WTC11 (cell line): ENCODE measurements around the gene MAP3K1. TPM values are rescaled to one million over a fixed set of nuclear protein-coding genes. Genes with fewer than 3 reads are reported as not detected.

Experiments used
- ATAC-seq: fragments of 200-7000 bp; cut with Tn5 transposase; 2 replicates; pipeline ENCODE4 v1.10.0; 2021; ENCODE audit warnings: mild to moderate bottlenecking, moderate library complexity
- CTCF ChIA-PET: fragments of 300-600 bp; sonication (Branson Sonifier 250); formaldehyde crosslinking; loops from one replicate; lab custom pipeline; 2021; ENCODE audit warnings: antibody characterized with exemption; lab: Charles Lee
- POLR2A ChIA-PET: fragments of 350-600 bp; sonication (Branson Sonifier 250); formaldehyde crosslinking; loops from one replicate; lab custom pipeline; 2021; ENCODE audit warnings: antibody characterized with exemption; lab: Charles Lee
- DNase-seq: peaks from one replicate; pipeline ENCODE4 v3.0.0; 2021; ENCODE audit warnings: low spot score
- H3K27ac Mint-ChIP-seq: 2 replicates; pipeline ENCODE4 v1.8.0; 2021; ENCODE audit warnings: mixed read lengths
- H3K27me3 Mint-ChIP-seq: 2 replicates; pipeline ENCODE4 v1.8.0; 2021; ENCODE audit warnings: low read depth, mild to moderate bottlenecking, moderate library complexity, mixed read lengths
- H3K36me3 Mint-ChIP-seq: 2 replicates; pipeline ENCODE4 v1.8.0; 2021; ENCODE audit warnings: mixed read lengths
- H3K4me1 Mint-ChIP-seq: 2 replicates; pipeline ENCODE4 v1.8.0; 2022; ENCODE audit warnings: mixed read lengths
- H3K4me3 Mint-ChIP-seq: 2 replicates; pipeline ENCODE4 v1.8.0; 2021; ENCODE audit warnings: mild to moderate bottlenecking, moderate library complexity, mixed read lengths
- H3K9me3 Mint-ChIP-seq: 2 replicates; pipeline ENCODE4 v1.8.0; 2021; ENCODE audit warnings: mixed read lengths
- JAZF1 ChIP-seq: fragments of 250-450 bp; sonication (Bioruptor Pico); IDR thresholded peaks from 2 replicates; pipeline ENCODE4 v1.9.0; 2021; ENCODE audit warnings: moderate library complexity, mild to moderate bottlenecking, inconsistent platforms
- OVOL2 ChIP-seq: fragments of 250-450 bp; sonication (Bioruptor Pico); IDR thresholded peaks from 2 replicates; pipeline ENCODE4 v1.9.0; 2021; ENCODE audit warnings: mild to moderate bottlenecking, borderline replicate concordance
- PRDM15 ChIP-seq: sonication (generic); formaldehyde crosslinking; IDR thresholded peaks from 2 replicates; pipeline ENCODE4 v1.8.0; 2022; ENCODE audit warnings: missing genetic modification reagents
- SMAD4 ChIP-seq: sonication (generic); formaldehyde crosslinking; IDR thresholded peaks from 2 replicates; pipeline ENCODE4 v1.8.0; 2022; ENCODE audit warnings: mild to moderate bottlenecking, missing genetic modification reagents
- STAT6 ChIP-seq: sonication (generic); formaldehyde crosslinking; conservative IDR thresholded peaks from 2 replicates; pipeline ENCODE4 v1.8.1; 2023; ENCODE audit warnings: mild to moderate bottlenecking, low read depth, missing genetic modification reagents, moderate library complexity
- TEAD1 ChIP-seq: sonication (generic); formaldehyde crosslinking; IDR thresholded peaks from 2 replicates; pipeline ENCODE4 v1.8.0; 2022; ENCODE audit warnings: mild to moderate bottlenecking, missing genetic modification reagents
- ZBTB21 ChIP-seq: sonication (generic); formaldehyde crosslinking; IDR thresholded peaks from 2 replicates; pipeline ENCODE4 v1.8.1; 2023; ENCODE audit warnings: mild to moderate bottlenecking, missing genetic modification reagents, borderline replicate concordance
- ZNF512 ChIP-seq: sonication (generic); formaldehyde crosslinking; IDR thresholded peaks from 2 replicates; pipeline ENCODE4 v1.8.1; 2022; ENCODE audit warnings: missing genetic modification reagents, borderline replicate concordance
- total RNA-seq: library from RNA; stranded (reverse); gene quantifications from 3 replicates; pipeline ENCODE4 v1.2.3, GENCODE V29; 2021
- TF ChIP-seq, protein P1 (sequence below): sonication (generic); formaldehyde crosslinking; IDR thresholded peaks from 2 replicates; pipeline ENCODE4 v1.8.1; 2023; ENCODE audit warnings: mild to moderate bottlenecking, missing genetic modification reagents
- TF ChIP-seq, protein P2 (sequence below): fragments of 250-450 bp; sonication (Bioruptor Pico); IDR thresholded peaks from 2 replicates; pipeline ENCODE4 v1.9.0; 2021; ENCODE audit warnings: mild to moderate bottlenecking, borderline replicate concordance
- TF ChIP-seq, protein P3 (sequence below): fragments of 250-450 bp; sonication (Bioruptor Pico); IDR thresholded peaks from 2 replicates; pipeline ENCODE4 v1.8.0; 2021; ENCODE audit warnings: mild to moderate bottlenecking
- TF ChIP-seq, protein P4 (sequence below): sonication (generic); formaldehyde crosslinking; IDR thresholded peaks from 2 replicates; pipeline ENCODE4 v1.8.0; 2023; ENCODE audit warnings: missing genetic modification reagents, mild to moderate bottlenecking, borderline replicate concordance
- TF ChIP-seq, protein P5 (sequence below): sonication (generic); formaldehyde crosslinking; conservative IDR thresholded peaks from 2 replicates; pipeline ENCODE4 v1.8.1; 2022; ENCODE audit warnings: mild to moderate bottlenecking, missing genetic modification reagents

The MAP3K1 gene
- total RNA-seq, 1 experiment from 2014 or later, result 16.3 TPM

DNA sequence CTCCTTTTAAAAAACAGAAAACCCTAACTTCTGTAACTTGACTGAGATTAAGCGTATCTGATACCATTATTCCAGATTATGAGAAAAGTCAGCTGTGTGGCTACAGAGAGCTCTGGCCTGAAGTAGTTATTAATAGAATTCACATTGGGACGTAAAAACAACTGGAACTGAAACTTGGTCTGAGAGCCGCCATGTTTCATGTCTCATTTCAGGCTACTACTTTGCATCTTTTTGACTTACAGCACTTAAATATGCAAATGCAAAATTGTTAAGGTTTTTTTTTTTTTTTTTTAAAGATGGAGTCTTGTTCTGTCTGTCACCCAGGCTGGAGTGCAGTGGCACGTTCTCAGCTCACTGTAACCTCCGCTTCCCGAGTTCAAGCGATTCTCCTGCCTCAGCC lies 25.2 kb downstream of the MAP3K1 start:
- Mint-ChIP-seq H3K4me1 (peaks cover 52% of the 10 kb centered on the region), H3K27me3 (no peaks in the 10 kb centered on the region), H3K9me3 (no peaks in the 10 kb centered on the region), H3K27ac (peak overlapping the region; percentile 38; the same call in 1 of the 2 replicates), H3K4me3 (no peak overlapping the region), H3K36me3 (no peaks in the 10 kb centered on the region; the same call in 1 of the 2 replicates)
- ChIA-PET POLR2A (interaction anchor here (0.8 kb wide), 1 partner anchor 49 kb away, joined by 4 read pairs; no protein-coding TSS in a partner anchor), CTCF (no interaction called here)
- no peak for ATAC-seq
- DNase-seq, result no peak
- TF ChIP-seq, protein P1, sequence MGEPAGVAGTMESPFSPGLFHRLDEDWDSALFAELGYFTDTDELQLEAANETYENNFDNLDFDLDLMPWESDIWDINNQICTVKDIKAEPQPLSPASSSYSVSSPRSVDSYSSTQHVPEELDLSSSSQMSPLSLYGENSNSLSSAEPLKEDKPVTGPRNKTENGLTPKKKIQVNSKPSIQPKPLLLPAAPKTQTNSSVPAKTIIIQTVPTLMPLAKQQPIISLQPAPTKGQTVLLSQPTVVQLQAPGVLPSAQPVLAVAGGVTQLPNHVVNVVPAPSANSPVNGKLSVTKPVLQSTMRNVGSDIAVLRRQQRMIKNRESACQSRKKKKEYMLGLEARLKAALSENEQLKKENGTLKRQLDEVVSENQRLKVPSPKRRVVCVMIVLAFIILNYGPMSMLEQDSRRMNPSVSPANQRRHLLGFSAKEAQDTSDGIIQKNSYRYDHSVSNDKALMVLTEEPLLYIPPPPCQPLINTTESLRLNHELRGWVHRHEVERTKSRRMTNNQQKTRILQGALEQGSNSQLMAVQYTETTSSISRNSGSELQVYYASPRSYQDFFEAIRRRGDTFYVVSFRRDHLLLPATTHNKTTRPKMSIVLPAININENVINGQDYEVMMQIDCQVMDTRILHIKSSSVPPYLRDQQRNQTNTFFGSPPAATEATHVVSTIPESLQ (CRISPR knock-in tag), result no peak
- TF ChIP-seq STAT6 (CRISPR knock-in tag) (no peak), ZBTB21 (CRISPR knock-in tag) (no peak), PRDM15 (CRISPR knock-in tag) (no peak), OVOL2 (CRISPR knock-in tag) (no peak), SMAD4 (no peak), JAZF1 (CRISPR knock-in tag) (no peak), ZNF512 (CRISPR knock-in tag) (no peak), TEAD1 (CRISPR knock-in tag) (no peak)
- TF ChIP-seq, protein P2, sequence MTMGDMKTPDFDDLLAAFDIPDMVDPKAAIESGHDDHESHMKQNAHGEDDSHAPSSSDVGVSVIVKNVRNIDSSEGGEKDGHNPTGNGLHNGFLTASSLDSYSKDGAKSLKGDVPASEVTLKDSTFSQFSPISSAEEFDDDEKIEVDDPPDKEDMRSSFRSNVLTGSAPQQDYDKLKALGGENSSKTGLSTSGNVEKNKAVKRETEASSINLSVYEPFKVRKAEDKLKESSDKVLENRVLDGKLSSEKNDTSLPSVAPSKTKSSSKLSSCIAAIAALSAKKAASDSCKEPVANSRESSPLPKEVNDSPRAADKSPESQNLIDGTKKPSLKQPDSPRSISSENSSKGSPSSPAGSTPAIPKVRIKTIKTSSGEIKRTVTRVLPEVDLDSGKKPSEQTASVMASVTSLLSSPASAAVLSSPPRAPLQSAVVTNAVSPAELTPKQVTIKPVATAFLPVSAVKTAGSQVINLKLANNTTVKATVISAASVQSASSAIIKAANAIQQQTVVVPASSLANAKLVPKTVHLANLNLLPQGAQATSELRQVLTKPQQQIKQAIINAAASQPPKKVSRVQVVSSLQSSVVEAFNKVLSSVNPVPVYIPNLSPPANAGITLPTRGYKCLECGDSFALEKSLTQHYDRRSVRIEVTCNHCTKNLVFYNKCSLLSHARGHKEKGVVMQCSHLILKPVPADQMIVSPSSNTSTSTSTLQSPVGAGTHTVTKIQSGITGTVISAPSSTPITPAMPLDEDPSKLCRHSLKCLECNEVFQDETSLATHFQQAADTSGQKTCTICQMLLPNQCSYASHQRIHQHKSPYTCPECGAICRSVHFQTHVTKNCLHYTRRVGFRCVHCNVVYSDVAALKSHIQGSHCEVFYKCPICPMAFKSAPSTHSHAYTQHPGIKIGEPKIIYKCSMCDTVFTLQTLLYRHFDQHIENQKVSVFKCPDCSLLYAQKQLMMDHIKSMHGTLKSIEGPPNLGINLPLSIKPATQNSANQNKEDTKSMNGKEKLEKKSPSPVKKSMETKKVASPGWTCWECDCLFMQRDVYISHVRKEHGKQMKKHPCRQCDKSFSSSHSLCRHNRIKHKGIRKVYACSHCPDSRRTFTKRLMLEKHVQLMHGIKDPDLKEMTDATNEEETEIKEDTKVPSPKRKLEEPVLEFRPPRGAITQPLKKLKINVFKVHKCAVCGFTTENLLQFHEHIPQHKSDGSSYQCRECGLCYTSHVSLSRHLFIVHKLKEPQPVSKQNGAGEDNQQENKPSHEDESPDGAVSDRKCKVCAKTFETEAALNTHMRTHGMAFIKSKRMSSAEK (CRISPR knock-in tag), result no peak
- TF ChIP-seq, protein P3, sequence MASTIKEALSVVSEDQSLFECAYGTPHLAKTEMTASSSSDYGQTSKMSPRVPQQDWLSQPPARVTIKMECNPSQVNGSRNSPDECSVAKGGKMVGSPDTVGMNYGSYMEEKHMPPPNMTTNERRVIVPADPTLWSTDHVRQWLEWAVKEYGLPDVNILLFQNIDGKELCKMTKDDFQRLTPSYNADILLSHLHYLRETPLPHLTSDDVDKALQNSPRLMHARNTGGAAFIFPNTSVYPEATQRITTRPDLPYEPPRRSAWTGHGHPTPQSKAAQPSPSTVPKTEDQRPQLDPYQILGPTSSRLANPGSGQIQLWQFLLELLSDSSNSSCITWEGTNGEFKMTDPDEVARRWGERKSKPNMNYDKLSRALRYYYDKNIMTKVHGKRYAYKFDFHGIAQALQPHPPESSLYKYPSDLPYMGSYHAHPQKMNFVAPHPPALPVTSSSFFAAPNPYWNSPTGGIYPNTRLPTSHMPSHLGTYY, result no peak
- TF ChIP-seq, protein P4, sequence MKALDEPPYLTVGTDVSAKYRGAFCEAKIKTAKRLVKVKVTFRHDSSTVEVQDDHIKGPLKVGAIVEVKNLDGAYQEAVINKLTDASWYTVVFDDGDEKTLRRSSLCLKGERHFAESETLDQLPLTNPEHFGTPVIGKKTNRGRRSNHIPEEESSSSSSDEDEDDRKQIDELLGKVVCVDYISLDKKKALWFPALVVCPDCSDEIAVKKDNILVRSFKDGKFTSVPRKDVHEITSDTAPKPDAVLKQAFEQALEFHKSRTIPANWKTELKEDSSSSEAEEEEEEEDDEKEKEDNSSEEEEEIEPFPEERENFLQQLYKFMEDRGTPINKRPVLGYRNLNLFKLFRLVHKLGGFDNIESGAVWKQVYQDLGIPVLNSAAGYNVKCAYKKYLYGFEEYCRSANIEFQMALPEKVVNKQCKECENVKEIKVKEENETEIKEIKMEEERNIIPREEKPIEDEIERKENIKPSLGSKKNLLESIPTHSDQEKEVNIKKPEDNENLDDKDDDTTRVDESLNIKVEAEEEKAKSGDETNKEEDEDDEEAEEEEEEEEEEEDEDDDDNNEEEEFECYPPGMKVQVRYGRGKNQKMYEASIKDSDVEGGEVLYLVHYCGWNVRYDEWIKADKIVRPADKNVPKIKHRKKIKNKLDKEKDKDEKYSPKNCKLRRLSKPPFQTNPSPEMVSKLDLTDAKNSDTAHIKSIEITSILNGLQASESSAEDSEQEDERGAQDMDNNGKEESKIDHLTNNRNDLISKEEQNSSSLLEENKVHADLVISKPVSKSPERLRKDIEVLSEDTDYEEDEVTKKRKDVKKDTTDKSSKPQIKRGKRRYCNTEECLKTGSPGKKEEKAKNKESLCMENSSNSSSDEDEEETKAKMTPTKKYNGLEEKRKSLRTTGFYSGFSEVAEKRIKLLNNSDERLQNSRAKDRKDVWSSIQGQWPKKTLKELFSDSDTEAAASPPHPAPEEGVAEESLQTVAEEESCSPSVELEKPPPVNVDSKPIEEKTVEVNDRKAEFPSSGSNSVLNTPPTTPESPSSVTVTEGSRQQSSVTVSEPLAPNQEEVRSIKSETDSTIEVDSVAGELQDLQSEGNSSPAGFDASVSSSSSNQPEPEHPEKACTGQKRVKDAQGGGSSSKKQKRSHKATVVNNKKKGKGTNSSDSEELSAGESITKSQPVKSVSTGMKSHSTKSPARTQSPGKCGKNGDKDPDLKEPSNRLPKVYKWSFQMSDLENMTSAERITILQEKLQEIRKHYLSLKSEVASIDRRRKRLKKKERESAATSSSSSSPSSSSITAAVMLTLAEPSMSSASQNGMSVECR (CRISPR knock-in tag), result no peak
- TF ChIP-seq, protein P5, sequence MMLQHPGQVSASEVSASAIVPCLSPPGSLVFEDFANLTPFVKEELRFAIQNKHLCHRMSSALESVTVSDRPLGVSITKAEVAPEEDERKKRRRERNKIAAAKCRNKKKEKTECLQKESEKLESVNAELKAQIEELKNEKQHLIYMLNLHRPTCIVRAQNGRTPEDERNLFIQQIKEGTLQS, result no peak
